Neuron (in vitro differentiated cells): ENCODE measurements around the gene SHISA9.

Experiments used
- H2AFZ ChIP-seq: one replicate; pipeline ENCODE4 v1.6.1; 2013; ENCODE audit warnings: low read depth, mild to moderate bottlenecking, inconsistent platforms, low read length, moderate library complexity
- H3K27me3 ChIP-seq: one replicate; pipeline ENCODE4 v1.6.1; 2013; ENCODE audit warnings: low read length; ENCODE audit not compliant: insufficient read depth
- H3K36me3 ChIP-seq: one replicate; pipeline ENCODE4 v1.6.1; 2013; ENCODE audit warnings: low read length; ENCODE audit not compliant: insufficient read depth
- H3K4me1 ChIP-seq: one replicate; pipeline ENCODE4 v1.6.1; 2013; ENCODE audit warnings: low read length; ENCODE audit not compliant: insufficient read depth
- H3K4me3 ChIP-seq: 2 replicates; pipeline ENCODE4 v1.5.1; 2013; ENCODE audit warnings: mild to moderate bottlenecking, low read length, moderate library complexity
- H3K9me3 ChIP-seq: one replicate; pipeline ENCODE4 v1.6.1; 2013; ENCODE audit warnings: low read length

SHISA9 gene

GRCh38 chr16:12941896-12942295, 40.5 kb downstream of the SHISA9 start:
- Histone ChIP-seq H3K4me3 (no peak overlapping the region), H2AFZ (no peak overlapping the region), H3K4me1 (no peaks in the 10 kb centered on the region), H3K9me3 (no peaks in the 10 kb centered on the region), H3K36me3 (no peaks in the 10 kb centered on the region), H3K27me3 (no peaks in the 10 kb centered on the region)

GRCh38 chr16:12942861-12943260, 41.5 kb downstream of the SHISA9 start:
- H3K4me3 ChIP-seq, result no peak overlapping the region

GRCh38 chr16:12944300-12944699, 42.9 kb downstream of the SHISA9 start:
- no peaks in the 10 kb centered on the region for H3K9me3 ChIP-seq
- no peaks in the 10 kb centered on the region for H3K36me3 ChIP-seq
- no peaks in the 10 kb centered on the region for H3K27me3 ChIP-seq
- no peak overlapping the region for H3K4me3 ChIP-seq
- no peaks in the 10 kb centered on the region for H3K4me1 ChIP-seq
- H2AFZ ChIP-seq, result no peak overlapping the region

More at GRCh38 chr16:12942861-12943260, 41.5 kb downstream of the SHISA9 start:
- no peaks in the 10 kb centered on the region for H3K36me3 ChIP-seq
- H3K27me3 ChIP-seq, result no peaks in the 10 kb centered on the region
- no peaks in the 10 kb centered on the region for H3K9me3 ChIP-seq
- no peaks in the 10 kb centered on the region for H3K4me1 ChIP-seq
- no peak overlapping the region for H2AFZ ChIP-seq

- no peaks in the 10 kb centered on the region for H3K36me3 ChIP-seq
Measured at GRCh38 chr16:12951392-12951791, 50.0 kb downstream of the SHISA9 start.

GRCh38 chr16:12951976-12952375, 50.6 kb downstream of the SHISA9 start:
- Histone ChIP-seq H3K36me3 (no peaks in the 10 kb centered on the region), H2AFZ (no peak overlapping the region), H3K9me3 (no peaks in the 10 kb centered on the region), H3K4me3 (no peak overlapping the region), H3K4me1 (no peaks in the 10 kb centered on the region), H3K27me3 (no peaks in the 10 kb centered on the region)

More at GRCh38 chr16:12951392-12951791, 50.0 kb downstream of the SHISA9 start:
- Histone ChIP-seq H3K4me1 (no peaks in the 10 kb centered on the region), H2AFZ (no peak overlapping the region), H3K27me3 (no peaks in the 10 kb centered on the region), H3K9me3 (no peaks in the 10 kb centered on the region), H3K4me3 (no peak overlapping the region)

- Histone ChIP-seq H3K4me1 (no peaks in the 10 kb centered on the region), H3K4me3 (no peak overlapping the region), H3K27me3 (no peaks in the 10 kb centered on the region), H3K9me3 (no peaks in the 10 kb centered on the region), H2AFZ (no peak overlapping the region), H3K36me3 (no peaks in the 10 kb centered on the region)
Measured at GRCh38 chr16:12958366-12958765, 57.0 kb downstream of the SHISA9 start.

GRCh38 chr16:12959072-12959471, 57.7 kb downstream of the SHISA9 start:
- Histone ChIP-seq H3K36me3 (no peaks in the 10 kb centered on the region), H3K4me3 (no peak overlapping the region), H3K9me3 (no peaks in the 10 kb centered on the region), H3K4me1 (no peaks in the 10 kb centered on the region), H2AFZ (no peak overlapping the region), H3K27me3 (no peaks in the 10 kb centered on the region)

- Histone ChIP-seq H3K4me3 (no peak overlapping the region), H3K4me1 (no peaks in the 10 kb centered on the region), H3K9me3 (no peaks in the 10 kb centered on the region)
Measured at GRCh38 chr16:12961626-12962025, 60.2 kb downstream of the SHISA9 start.

GRCh38 chr16:12964461-12964860, 63.1 kb downstream of the SHISA9 start:
- Histone ChIP-seq H2AFZ (no peak overlapping the region), H3K27me3 (no peaks in the 10 kb centered on the region), H3K36me3 (no peaks in the 10 kb centered on the region), H3K4me1 (no peaks in the 10 kb centered on the region), H3K4me3 (no peak overlapping the region), H3K9me3 (no peaks in the 10 kb centered on the region)

More at GRCh38 chr16:12961626-12962025, 60.2 kb downstream of the SHISA9 start:
- no peaks in the 10 kb centered on the region for H3K36me3 ChIP-seq
- no peaks in the 10 kb centered on the region for H3K27me3 ChIP-seq
- no peak overlapping the region for H2AFZ ChIP-seq

GRCh38 chr16:12965274-12965804, 63.9 kb downstream of the SHISA9 start:
- Histone ChIP-seq H3K4me3 (no peak overlapping the region), H3K36me3 (no peaks in the 10 kb centered on the region), H2AFZ (no peak overlapping the region), H3K9me3 (no peaks in the 10 kb centered on the region), H3K27me3 (no peaks in the 10 kb centered on the region), H3K4me1 (no peaks in the 10 kb centered on the region)

- no peaks in the 10 kb centered on the region for H3K36me3 ChIP-seq
- H3K4me3 ChIP-seq, result no peak overlapping the region
- no peaks in the 10 kb centered on the region for H3K27me3 ChIP-seq
- no peak overlapping the region for H2AFZ ChIP-seq
- no peaks in the 10 kb centered on the region for H3K4me1 ChIP-seq
- H3K9me3 ChIP-seq, result no peaks in the 10 kb centered on the region
Measured at GRCh38 chr16:12971241-12971640, 69.8 kb downstream of the SHISA9 start.

GRCh38 chr16:12972246-12972645, 70.8 kb downstream of the SHISA9 start:
- Histone ChIP-seq H3K9me3 (no peaks in the 10 kb centered on the region), H2AFZ (no peak overlapping the region), H3K36me3 (no peaks in the 10 kb centered on the region), H3K27me3 (no peaks in the 10 kb centered on the region), H3K4me3 (no peak overlapping the region), H3K4me1 (no peaks in the 10 kb centered on the region)

GRCh38 chr16:12975766-12976165, 74.4 kb downstream of the SHISA9 start:
- H3K9me3 ChIP-seq, result no peaks in the 10 kb centered on the region
- no peak overlapping the region for H3K4me3 ChIP-seq
- H2AFZ ChIP-seq, result no peak overlapping the region
- no peaks in the 10 kb centered on the region for H3K4me1 ChIP-seq
- H3K36me3 ChIP-seq, result no peaks in the 10 kb centered on the region
- H3K27me3 ChIP-seq, result no peaks in the 10 kb centered on the region

- H3K36me3 ChIP-seq, result no peaks in the 10 kb centered on the region
- H3K4me1 ChIP-seq, result no peaks in the 10 kb centered on the region
- no peak overlapping the region for H3K4me3 ChIP-seq
- no peaks in the 10 kb centered on the region for H3K27me3 ChIP-seq
- no peak overlapping the region for H2AFZ ChIP-seq
- H3K9me3 ChIP-seq, result no peaks in the 10 kb centered on the region
Measured at GRCh38 chr16:12976496-12976895, 75.1 kb downstream of the SHISA9 start.
